Measurements from ENCODE around the gene RANBP1.

The RANBP1 gene

GRCh38 chr22:20172141-20172613 lies 56.3 kb downstream of the RANBP1 start:
- no peaks in the 10 kb centered on the region for H3K27me3 ChIP-seq (ENCODE audit: insufficient read depth, poor library complexity, severe bottlenecking)
- TF ChIP-seq POLR2AphosphoS5 (IDR thresholded peaks at IDR 0.05; ENCODE audit: low read depth) (no peak), CTCF (IDR thresholded peaks at IDR 0.05; ENCODE audit: insufficient read depth, low read length) (no peak)
- no peak for DNase-seq (ENCODE audit: low read depth in 1 of 2, low spot score in 1 of 2)

GRCh38 chr22:20173246-20173645 lies 57.3 kb downstream of the RANBP1 start:
- DNase-seq (ENCODE audit: low read depth in 1 of 2, low spot score in 1 of 2) = no peak
- Histone ChIP-seq H3K27me3 (ENCODE audit: insufficient read depth, poor library complexity, severe bottlenecking) (no peaks in the 10 kb centered on the region), H3K27ac (replicated peaks) (no peak overlapping the region), H3K4me3 (replicated peaks; ENCODE audit: insufficient read depth, low read length) (no peak overlapping the region)
- TF ChIP-seq CTCF (IDR thresholded peaks at IDR 0.05; ENCODE audit: insufficient read depth, low read length) = no peak
- TF ChIP-seq GABPA (IDR thresholded peaks at IDR 0.05; ENCODE audit: low read depth) = no peak
- no peak for TF ChIP-seq SPI1 (IDR thresholded peaks at IDR 0.05; ENCODE audit: borderline replicate concordance, low read depth)
- TF ChIP-seq POLR2AphosphoS5 (IDR thresholded peaks at IDR 0.05; ENCODE audit: low read depth) = no peak
- TF ChIP-seq REST (IDR thresholded peaks at IDR 0.05; ENCODE audit: insufficient replicate concordance, low read depth) = no peak

More at GRCh38 chr22:20172141-20172613, 56.3 kb downstream of the RANBP1 start:
- Histone ChIP-seq H3K4me3 (replicated peaks; ENCODE audit: insufficient read depth, low read length) (no peak overlapping the region), H3K27ac (replicated peaks) (no peak overlapping the region)

- H3K4me3 ChIP-seq (replicated peaks; ENCODE audit: insufficient read depth, low read length) = no peak overlapping the region
- H3K27me3 ChIP-seq (ENCODE audit: insufficient read depth, poor library complexity, severe bottlenecking) = no peaks in the 10 kb centered on the region
- TF ChIP-seq CTCF (IDR thresholded peaks at IDR 0.05; ENCODE audit: insufficient read depth, low read length) (no peak), GABPA (IDR thresholded peaks at IDR 0.05; ENCODE audit: low read depth) (no peak), SPI1 (IDR thresholded peaks at IDR 0.05; ENCODE audit: borderline replicate concordance, low read depth) (no peak), REST (IDR thresholded peaks at IDR 0.05; ENCODE audit: insufficient replicate concordance, low read depth) (no peak), POLR2AphosphoS5 (IDR thresholded peaks at IDR 0.05; ENCODE audit: low read depth) (no peak)
- no peak for DNase-seq (ENCODE audit: low read depth in 1 of 2, low spot score in 1 of 2)
- no peak overlapping the region for H3K27ac ChIP-seq (replicated peaks)
Measured at GRCh38 chr22:20173772-20174171, 57.9 kb downstream of the RANBP1 start.
